Measurements from ENCODE around the gene OTOP3.

- TF ChIP-seq, protein P1, sequence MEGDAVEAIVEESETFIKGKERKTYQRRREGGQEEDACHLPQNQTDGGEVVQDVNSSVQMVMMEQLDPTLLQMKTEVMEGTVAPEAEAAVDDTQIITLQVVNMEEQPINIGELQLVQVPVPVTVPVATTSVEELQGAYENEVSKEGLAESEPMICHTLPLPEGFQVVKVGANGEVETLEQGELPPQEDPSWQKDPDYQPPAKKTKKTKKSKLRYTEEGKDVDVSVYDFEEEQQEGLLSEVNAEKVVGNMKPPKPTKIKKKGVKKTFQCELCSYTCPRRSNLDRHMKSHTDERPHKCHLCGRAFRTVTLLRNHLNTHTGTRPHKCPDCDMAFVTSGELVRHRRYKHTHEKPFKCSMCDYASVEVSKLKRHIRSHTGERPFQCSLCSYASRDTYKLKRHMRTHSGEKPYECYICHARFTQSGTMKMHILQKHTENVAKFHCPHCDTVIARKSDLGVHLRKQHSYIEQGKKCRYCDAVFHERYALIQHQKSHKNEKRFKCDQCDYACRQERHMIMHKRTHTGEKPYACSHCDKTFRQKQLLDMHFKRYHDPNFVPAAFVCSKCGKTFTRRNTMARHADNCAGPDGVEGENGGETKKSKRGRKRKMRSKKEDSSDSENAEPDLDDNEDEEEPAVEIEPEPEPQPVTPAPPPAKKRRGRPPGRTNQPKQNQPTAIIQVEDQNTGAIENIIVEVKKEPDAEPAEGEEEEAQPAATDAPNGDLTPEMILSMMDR (IDR thresholded peaks at IDR 0.05; ENCODE audit: low read depth, low read length), result no peak
- TF ChIP-seq EZH2phosphoT487 (IDR thresholded peaks at IDR 0.05; ENCODE audit: low read depth), result no peak
Observed at GRCh38 chr17:74951065-74951464, 15.4 kb downstream of the OTOP3 start.

All from OCI-LY3 (cell line).